B cell (primary cell): Measurements from ENCODE around the gene ZNF366. TPM values are rescaled to one million over a fixed set of nuclear protein-coding genes. Genes with fewer than 3 reads are reported as not detected.

Experiments
- ATAC-seq: fragments of 200-7000 bp; cut with Tn5 transposase; one replicate; pipeline ENCODE4 v1.10.0; 2021; ENCODE audit warnings: low read depth, mild to moderate bottlenecking, moderate number of reproducible peaks, moderate library complexity
- CTCF ChIA-PET: fragments of 350-600 bp; sonication (Branson Sonifier 250); formaldehyde crosslinking; loops from one replicate; lab custom pipeline; 2021; ENCODE audit warnings: antibody characterized with exemption, inconsistent platforms; lab: Charles Lee
- POLR2A ChIA-PET: fragments of 350-600 bp; sonication (Branson Sonifier 250); formaldehyde crosslinking; loops from one replicate; lab custom pipeline; 2021; ENCODE audit warnings: antibody characterized with exemption; lab: Charles Lee
- DNase-seq: peaks from one replicate; pipeline ENCODE4 v3.0.0; 2013
- H2AFZ ChIP-seq: 2 replicates; pipeline ENCODE4 v1.6.1; 2012; ENCODE audit warnings: mild to moderate bottlenecking, low read depth, low read length; ENCODE audit not compliant: insufficient read depth, poor library complexity, severe bottlenecking
- H3K27ac ChIP-seq, 2 donors: 1 replicate in 1 of 2; 2 replicates in 1 of 2; pipeline ENCODE4 v1.5.1; 2012 to 2013; ENCODE audit warnings: low read length in 2 of 2, mild to moderate bottlenecking in 2 of 2, moderate library complexity in 1 of 2
- H3K27me3 ChIP-seq, 4 experiments: fragments of 200-600 bp in 1 of 4; sonication (generic) in 1 of 4; replicated peaks in 1 of 4; 1 replicate in 2 of 4; 2 replicates in 2 of 4; pipeline versions ENCODE4 v1.6.1 to v1.7.0; 2013 to 2016; ENCODE audit warnings: low read length in 3 of 4, mild to moderate bottlenecking in 2 of 4, mixed read lengths in 1 of 4, moderate library complexity in 1 of 4; ENCODE audit not compliant: insufficient read depth in 4 of 4, control insufficient read depth in 3 of 4; ENCODE audit errors: control extremely low read depth in 1 of 4
- H3K36me3 ChIP-seq, 2 experiments: replicated peaks in 1 of 2; 1 replicate in 1 of 2; 2 replicates in 1 of 2; pipeline versions ENCODE4 v1.6.1 to v1.7.1; 2013; ENCODE audit warnings: low read length in 1 of 2; ENCODE audit not compliant: insufficient read depth in 2 of 2, control insufficient read depth in 1 of 2; ENCODE audit errors: control extremely low read depth in 1 of 2, extremely low read depth in 1 of 2
- H3K4me1 ChIP-seq, 2 donors: fragments of 200-600 bp in 1 of 2; sonication (generic) in 1 of 2; 1 replicate in 1 of 2; 2 replicates in 1 of 2; pipeline versions ENCODE4 v1.5.1 to v1.6.1; 2013 to 2017; ENCODE audit warnings: low read length in 2 of 2; ENCODE audit not compliant: control insufficient read depth in 2 of 2, insufficient read depth in 2 of 2
- H3K4me2 ChIP-seq: replicated peaks from 2 replicates; pipeline ENCODE3; 2012; ENCODE audit warnings: mild to moderate bottlenecking, low read depth, low read length; ENCODE audit not compliant: poor library complexity, severe bottlenecking
- H3K4me3 ChIP-seq, 5 experiments: fragments of 200-600 bp in 1 of 5; sonication (generic) in 1 of 5; 1 replicate in 3 of 5; 2 replicates in 2 of 5; pipeline versions ENCODE4 v1.5.1 to v1.7.0; 2011 to 2016; ENCODE audit warnings: low read length in 4 of 5, mild to moderate bottlenecking in 4 of 5, low read depth in 2 of 5, control low read depth in 1 of 5, moderate library complexity in 1 of 5; ENCODE audit not compliant: insufficient read depth in 1 of 5; ENCODE audit errors: control extremely low read depth in 1 of 5, extremely low read depth in 1 of 5
- H3K79me2 ChIP-seq: fragments of 200-600 bp; sonication (generic); one replicate; pipeline ENCODE4 v1.6.0; 2016; ENCODE audit warnings: low read length; ENCODE audit not compliant: control insufficient read depth, insufficient read depth
- H3K9ac ChIP-seq: fragments of 200-600 bp; sonication (generic); 2 replicates; pipeline ENCODE4 v1.6.1; 2017; ENCODE audit warnings: mild to moderate bottlenecking, low read length, moderate library complexity
- H3K9me3 ChIP-seq, 3 donors: one replicate each; pipeline versions ENCODE4 v1.6.1 to v1.7.1; 2013; ENCODE audit warnings: low read length in 2 of 3; ENCODE audit not compliant: control insufficient read depth in 2 of 3, insufficient read depth in 1 of 3; ENCODE audit errors: control extremely low read depth in 1 of 3
- H4K20me1 ChIP-seq: 2 replicates; pipeline ENCODE4 v1.6.0; 2012; ENCODE audit warnings: mild to moderate bottlenecking, low read length; ENCODE audit not compliant: insufficient read depth, control insufficient read depth, poor library complexity, severe bottlenecking
- H3K27ac Mint-ChIP-seq: one replicate; pipeline ENCODE4 v1.8.0; 2021; ENCODE audit warnings: mixed read lengths
- H3K27me3 Mint-ChIP-seq: one replicate; pipeline ENCODE4 v1.8.0; 2021; ENCODE audit warnings: mixed read lengths
- H3K4me1 Mint-ChIP-seq: one replicate; pipeline ENCODE4 v1.8.0; 2021; ENCODE audit warnings: mixed read lengths
- H3K4me3 Mint-ChIP-seq: one replicate; pipeline ENCODE4 v1.8.0; 2021; ENCODE audit warnings: mixed read lengths
- H3K9me3 Mint-ChIP-seq: one replicate; pipeline ENCODE4 v1.8.0; 2022; ENCODE audit warnings: mixed read lengths; ENCODE audit not compliant: insufficient read depth
- CTCF ChIP-seq: fragments of 200-600 bp; IDR thresholded peaks from one replicate; pipeline ENCODE4 v1.8.0; 2022; ENCODE audit warnings: antibody characterized with exemption, mild to moderate bottlenecking
- EZH2 ChIP-seq: IDR thresholded peaks from 2 replicates; pipeline ENCODE4 v1.6.1; 2012; ENCODE audit warnings: borderline replicate concordance, low read depth, mild to moderate bottlenecking, moderate library complexity, low read length; ENCODE audit not compliant: insufficient read depth, poor library complexity, severe bottlenecking
- WGBS: methylation state at CpG from one replicate; pipeline ENCODE4 v1.1.5; 2013; ENCODE audit warnings: missing lambda C conversion rate; ENCODE audit not compliant: insufficient coverage; 5-methylcytosine and 5-hydroxymethylcytosine counted together
- intact Hi-C: fragments of 100-400 bp; cut with micrococcal nuclease; formaldehyde crosslinking; loops from one replicate; pipeline ENCODE4 v1.10.0; 2022
- polyA plus RNA-seq: library from polyadenylated mRNA; depleted of rRNA; stranded (reverse); fragments of >200 nt; gene quantifications from 2 replicates; pipeline ENCODE4 v1.2.3, GENCODE V29; 2012
- total RNA-seq, 2 donors: library from RNA; stranded (reverse); fragments of 120-200 nt in 1 of 2; gene quantifications; 1 replicate in 1 of 2; 2 replicates in 1 of 2; pipeline versions ENCODE4 v1.2.3 to v1.2.4, GENCODE V29; 2013 to 2022

The ZNF366 gene
- total and polyA plus RNA-seq, 2 donors (not counting 1 experiment from before 2014, with no cell fraction given) = 0.03 TPM; not detected in 1

- DNase-seq (no peak), ATAC-seq (no peak)
- ChIA-PET CTCF (no interaction called here), POLR2A (no interaction called here)
- WGBS = no CpG with 5 or more reads among the region's 1 CpG
- no peak overlapping the region for H3K9ac ChIP-seq
- H2AFZ ChIP-seq = no peak overlapping the region
- no peaks in the 10 kb centered on the region for H3K79me2 ChIP-seq
- no peak for TF ChIP-seq CTCF
- TF ChIP-seq EZH2 = no peak
- peaks cover 15% of the 10 kb centered on the region for H3K27me3 Mint-ChIP-seq
- H3K27ac ChIP-seq = no peak overlapping the region
- no peaks in the 10 kb centered on the region for H3K36me3 ChIP-seq
- H3K27me3 ChIP-seq = peaks cover 0 to 5% (median 0%) of the 10 kb centered on the region in 4 experiments
- intact Hi-C loops = no loop called here
- H3K4me1 Mint-ChIP-seq = no peaks in the 10 kb centered on the region
- H3K9me3 ChIP-seq = peaks cover 4 to 16% (median 15%) of the 10 kb centered on the region in 3 donors
- no peak overlapping the region for H3K4me3 ChIP-seq
- no peaks in the 10 kb centered on the region for H3K4me1 ChIP-seq
- no peak overlapping the region for H3K4me2 ChIP-seq
- no peaks in the 10 kb centered on the region for H4K20me1 ChIP-seq
- no peak overlapping the region for H3K27ac Mint-ChIP-seq
- H3K9me3 Mint-ChIP-seq = peaks cover 12% of the 10 kb centered on the region
- no peak overlapping the region for H3K4me3 Mint-ChIP-seq
Observed at GRCh38 chr5:72400950-72401349, 106.3 kb downstream of the ZNF366 start.

GRCh38 chr5:72397836-72398235, 109.4 kb downstream of the ZNF366 start:
- H3K9me3 Mint-ChIP-seq = peaks cover 10% of the 10 kb centered on the region
- no peak overlapping the region for H3K4me3 Mint-ChIP-seq
- POLR2A ChIA-PET = no interaction called here
- DNase-seq (no peak), ATAC-seq (no peak)
- Histone ChIP-seq H3K36me3 (no peaks in the 10 kb centered on the region), H3K9ac (no peak overlapping the region), H3K27me3 (peaks cover 0 to 5% (median 2%) of the 10 kb centered on the region in 4 experiments), H3K9me3 (peaks cover 4 to 15% (median 8%) of the 10 kb centered on the region in 3 donors), H3K79me2 (no peaks in the 10 kb centered on the region), H3K4me2 (no peak overlapping the region), H4K20me1 (no peaks in the 10 kb centered on the region), H3K4me1 (no peaks in the 10 kb centered on the region), H2AFZ (no peak overlapping the region), H3K27ac (no peak overlapping the region), H3K4me3 (no peak overlapping the region)
- CTCF ChIA-PET = interaction anchor here (2.1 kb wide), 1 partner anchor 127 kb away, joined by 9 read pairs; no protein-coding TSS in a partner anchor
- no peaks in the 10 kb centered on the region for H3K4me1 Mint-ChIP-seq
- intact Hi-C loops = no loop called here
- no peak for TF ChIP-seq EZH2
- no peak for TF ChIP-seq CTCF
- peaks cover 15% of the 10 kb centered on the region for H3K27me3 Mint-ChIP-seq
- H3K27ac Mint-ChIP-seq = no peak overlapping the region
- 96% methylated on average over 3 of the region's 6 CpGs for WGBS
